T-helper 1 cell (primary cell): ENCODE results near the gene CASP7.

Source experiments
- DNase-seq, 5 donors: peaks; one replicate each; pipeline ENCODE4 v3.0.0-alpha.2; 2012 to 2020

Gene CASP7

DNA sequence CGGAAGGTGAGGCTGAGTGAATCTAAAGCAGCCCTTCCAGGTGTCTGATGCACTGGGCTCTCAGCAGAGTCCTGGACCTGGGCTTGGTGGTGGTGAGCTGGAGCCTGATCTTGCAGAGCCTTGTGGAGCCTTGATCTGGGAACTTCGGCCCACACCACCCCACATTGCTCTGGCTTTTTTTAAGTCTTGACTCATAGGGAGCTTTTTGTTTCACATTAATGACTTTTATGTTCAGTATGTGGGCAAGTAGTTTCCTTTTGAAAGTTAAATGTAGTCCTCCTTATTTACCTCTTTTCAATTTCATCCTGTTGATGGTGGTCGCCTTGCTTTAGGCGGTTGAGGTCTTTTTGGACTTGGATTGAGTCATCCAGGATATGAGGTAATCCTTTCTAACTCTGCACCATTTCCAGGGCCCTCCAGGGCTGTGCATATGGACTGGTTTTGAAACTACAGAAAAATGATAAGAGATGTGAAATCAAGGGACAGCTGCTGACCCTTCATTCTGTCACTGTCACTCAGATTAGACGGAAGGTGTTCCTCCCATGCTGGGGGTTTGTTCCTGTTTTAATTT lies 12.9 kb upstream of the CASP7 start:
- DNase-seq, result peak in 1 of 5 donors; percentile 83

DNA sequence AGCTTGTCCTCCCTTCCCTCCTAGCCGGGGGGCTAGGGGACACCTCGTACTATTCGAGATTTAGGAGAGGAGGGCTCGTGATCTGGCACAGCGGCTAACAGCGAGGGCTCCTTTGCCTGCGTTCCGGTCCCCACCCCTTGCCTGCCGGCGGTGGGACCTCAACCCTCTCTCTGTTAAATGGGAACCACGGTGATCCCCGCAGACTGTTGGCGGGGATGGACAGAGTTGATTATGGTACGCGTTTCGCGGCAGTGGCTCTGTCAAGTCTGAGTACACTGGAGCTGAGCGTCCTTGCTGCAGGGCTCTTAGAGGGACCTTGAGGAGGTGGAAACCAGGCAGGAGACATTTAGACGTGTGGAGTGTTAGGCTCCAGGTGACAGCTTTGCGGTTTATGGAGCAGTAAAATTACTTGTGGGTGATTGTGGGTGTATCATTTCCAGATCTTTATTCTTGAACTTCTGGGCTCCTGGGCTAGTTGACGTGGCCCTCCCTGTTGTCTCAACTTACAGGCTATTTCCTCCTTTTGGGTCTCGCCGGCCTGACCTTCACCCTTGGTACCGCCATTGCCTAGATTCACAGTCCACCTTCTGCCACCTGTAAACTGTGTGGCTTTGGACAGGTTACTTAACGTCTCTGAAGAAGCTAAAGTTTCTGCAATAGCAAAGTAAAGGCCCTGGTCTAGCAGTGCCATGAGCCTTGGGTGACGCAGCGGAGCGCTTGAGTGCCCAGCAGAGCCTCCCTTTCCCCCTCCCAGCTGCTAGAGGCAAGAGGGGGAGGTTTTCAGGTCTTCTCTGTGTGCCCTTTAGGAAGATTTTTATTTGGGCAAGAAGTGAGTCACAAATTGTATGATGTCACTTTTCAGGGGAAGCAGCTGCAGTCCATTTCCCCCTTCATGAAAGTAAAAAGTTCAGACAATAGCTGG lies 739 bp downstream of the CASP7 start:
- DNase-seq, result peak in 2 of 5 donors; percentile 8 to 36

DNA sequence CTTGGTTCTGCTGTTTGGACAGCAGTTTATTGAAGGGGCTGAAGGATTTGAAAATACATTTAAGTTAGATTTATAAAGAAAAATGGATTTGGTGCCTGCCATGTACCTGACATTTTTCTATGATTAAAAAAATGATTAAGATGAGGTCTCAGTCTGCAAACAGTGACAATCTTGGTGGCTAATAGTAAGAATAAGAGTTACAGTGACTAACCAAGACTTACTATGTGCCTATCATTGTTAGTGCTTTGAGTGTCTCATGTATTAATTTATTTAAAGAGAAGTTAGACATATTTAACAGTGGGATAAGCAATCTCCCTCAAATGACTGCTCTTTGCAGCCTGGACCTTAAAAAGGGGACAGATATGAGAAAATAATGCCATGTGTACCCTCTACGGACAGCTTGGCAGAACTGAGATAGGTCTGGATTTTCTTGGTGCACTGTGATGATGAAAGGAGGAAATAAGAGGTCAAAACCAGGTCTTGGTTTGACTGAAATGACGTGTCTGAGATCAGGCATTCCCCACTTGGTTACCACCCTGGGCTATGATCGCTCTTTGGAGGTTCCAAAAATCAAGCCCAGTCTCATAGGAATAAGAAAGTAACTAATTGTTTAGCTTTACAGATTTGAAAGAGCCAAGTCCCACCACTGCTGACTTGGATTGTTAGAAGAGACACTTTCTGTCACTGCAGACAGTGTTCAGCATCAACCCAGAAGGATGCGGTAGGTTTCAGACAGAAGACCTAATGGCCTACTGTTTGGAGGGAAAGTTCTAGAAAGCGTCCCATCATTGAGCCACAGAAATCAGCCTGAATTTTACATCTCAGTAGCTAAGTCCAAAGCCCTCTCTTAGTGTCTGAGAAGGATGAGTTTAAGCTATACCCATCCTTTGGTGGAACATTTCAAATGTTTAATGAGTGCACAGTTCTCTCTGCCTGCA lies 2.1 kb downstream of the CASP7 start:
- peak in 1 of 5 donors; percentile 67 for DNase-seq

DNA sequence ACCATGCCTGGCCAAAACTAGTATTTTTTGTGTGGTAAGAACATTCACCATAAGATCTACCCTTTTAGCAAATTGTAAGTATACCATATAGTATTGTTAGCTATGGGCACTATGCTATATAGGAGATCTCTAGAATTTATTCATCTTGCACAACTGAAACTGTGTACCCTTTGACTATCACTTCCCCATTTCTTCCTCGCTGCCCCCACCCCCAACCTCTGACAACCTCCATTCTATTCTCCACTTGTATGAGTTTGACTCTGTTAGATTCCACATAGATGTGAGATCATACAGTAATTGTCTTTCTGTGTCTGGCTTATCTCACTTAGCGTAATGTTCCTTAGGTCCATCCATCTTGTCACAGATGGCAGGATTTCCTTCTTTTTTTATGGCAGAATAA lies 3.6 kb downstream of the CASP7 start:
- no peak for DNase-seq

DNA sequence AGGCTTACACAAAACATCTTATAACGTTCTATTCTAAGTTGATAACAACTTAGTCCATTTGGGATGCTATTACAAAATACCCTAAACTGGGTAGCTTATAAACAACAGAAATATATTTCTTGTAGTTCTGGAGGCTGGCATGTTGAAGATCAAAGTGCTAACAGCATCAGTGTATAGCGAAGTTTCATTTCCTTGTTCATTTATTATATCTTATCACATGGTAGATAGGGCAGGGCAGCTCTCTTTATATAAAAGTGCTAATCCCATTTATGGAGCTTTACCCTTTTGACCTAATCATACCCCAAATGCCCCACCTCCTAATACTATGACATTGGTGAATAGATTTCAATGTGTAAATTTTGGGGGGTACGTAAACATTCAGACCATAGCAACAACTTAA lies 6.3 kb downstream of the CASP7 start:
- DNase-seq, result no peak

DNA sequence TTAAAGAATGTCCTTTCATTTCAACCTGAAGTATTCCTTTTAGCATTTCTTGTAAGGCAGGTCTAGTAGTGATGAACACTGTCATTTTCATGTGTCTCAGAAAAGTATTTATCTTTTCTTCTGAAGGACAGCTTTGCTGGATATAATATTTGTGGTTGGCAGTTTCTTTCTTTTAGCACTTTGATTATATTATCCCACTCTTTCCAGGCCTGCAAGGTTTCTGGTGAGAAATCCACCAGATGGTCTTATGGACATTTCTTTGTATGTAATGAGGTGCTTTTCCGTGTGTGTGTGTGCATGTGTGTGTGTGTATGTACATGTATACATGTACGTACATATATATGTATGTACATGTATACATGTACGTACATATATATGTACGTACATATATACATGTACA lies 7.3 kb downstream of the CASP7 start:
- DNase-seq, result no peak

DNA sequence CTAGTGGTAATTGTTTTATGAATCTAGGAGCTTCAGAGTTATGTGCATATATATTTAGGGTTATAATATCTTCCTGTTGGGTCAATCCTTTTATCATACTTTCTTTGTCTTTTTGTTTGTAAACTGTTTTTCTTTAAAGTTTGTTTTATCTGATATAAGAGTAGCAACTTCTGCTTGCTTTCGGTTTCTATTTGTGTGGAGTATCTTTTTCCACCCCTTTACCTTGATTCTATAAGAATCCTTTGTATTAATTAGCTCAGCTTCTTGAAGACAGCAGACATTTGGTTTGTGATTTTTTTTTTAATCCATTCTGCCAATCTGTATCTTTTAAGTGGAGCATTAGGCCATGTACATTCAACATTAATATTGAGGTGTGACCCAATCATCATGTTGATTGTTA lies 9.3 kb downstream of the CASP7 start:
- DNase-seq, result no peak

DNA sequence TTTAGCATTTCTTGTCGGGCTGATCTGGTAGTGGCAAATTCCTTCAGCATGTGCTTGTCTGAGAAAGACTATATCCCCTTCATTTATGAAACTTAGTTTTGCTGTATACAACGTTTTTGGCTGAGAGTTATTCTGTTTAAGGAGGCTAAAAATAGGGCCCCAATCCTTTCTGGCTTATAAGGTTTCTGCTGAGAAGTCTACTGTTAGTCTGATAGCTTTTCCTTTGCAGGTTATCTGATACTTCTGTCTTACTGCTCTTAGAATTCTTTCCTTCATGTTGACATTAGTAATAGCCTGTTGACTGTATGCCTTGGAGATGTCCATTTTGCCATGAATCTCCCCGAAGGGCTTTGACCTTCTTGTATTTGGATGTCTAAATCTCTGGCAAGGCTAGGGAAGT lies 9.9 kb downstream of the CASP7 start:
- no peak for DNase-seq

DNA sequence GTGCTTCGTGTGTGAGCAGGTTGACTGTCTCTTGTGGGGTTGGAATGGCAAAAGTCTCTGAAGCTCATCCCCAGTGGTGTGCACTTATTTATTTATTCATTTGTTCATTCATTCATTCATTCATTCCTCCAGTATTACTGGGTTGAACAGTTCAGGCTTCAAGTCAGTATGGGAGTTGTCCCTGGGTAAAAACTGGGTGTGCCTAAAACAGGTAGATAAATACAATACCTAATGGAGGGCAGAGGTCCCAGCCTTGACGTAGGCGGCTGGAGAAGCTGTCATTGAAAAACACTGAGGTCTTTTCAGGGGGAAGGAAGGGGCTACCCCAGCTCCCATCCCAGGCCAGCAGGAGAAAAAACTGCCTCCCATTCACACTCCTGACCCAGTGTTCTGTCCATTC lies 11.0 kb downstream of the CASP7 start:
- no peak for DNase-seq

DNA sequence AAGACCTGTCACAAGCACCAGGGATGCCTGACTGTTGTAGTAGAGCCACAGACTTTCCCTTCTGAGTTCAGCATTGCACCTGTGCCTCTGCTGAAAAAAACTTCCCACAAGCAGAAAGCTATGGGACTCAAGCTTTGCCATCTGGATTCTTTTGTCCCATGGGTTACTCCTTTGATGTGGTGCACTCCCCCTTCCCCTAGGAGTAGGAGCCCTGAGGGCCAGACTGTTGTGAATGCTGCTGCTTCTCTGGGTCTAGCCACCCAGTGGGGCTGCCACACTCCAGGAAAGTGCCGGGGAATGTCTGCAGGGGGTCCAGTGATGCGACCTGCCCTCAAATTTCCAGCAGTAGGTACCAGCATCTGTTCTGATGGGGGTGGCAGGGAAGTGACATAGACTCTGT lies 11.7 kb downstream of the CASP7 start:
- no peak for DNase-seq

DNA sequence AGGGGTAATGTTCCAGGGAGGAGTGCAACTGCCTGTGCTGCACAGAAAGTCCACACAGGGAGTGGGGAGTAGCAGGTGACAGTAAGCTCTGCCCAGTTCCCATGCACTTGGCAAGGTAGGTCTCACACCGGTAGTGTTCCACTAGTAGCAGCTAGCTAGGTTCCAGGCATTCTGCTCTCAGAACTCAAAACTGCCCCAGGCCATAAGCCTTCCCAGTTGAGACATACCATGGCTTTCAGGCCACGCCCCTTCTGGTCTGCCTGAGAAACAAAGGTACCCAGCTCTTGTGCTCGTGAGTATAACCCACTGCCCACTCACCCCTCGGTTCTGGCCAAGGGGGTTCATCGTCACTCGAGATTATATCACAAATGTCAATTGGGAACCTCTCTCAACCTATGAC lies 12.6 kb downstream of the CASP7 start:
- DNase-seq, result no peak

DNA sequence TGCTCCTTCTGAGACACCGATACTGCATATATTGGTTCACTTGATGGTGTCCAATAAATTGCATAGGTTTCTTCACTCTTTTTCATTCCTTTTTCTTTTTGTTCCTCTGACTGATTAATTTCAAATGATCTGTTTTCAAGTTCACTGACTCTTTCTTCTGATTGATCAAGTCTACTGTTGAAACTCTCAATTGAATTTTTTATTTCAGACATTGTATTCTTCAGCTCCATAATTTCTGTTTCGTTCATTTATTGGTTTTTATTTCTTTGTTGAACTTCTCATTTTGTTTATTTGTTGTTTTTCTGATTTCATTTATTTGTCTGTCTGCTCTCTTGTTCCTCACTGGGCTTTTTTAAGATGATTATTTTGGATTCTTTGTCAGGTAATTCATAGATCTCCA lies 13.6 kb downstream of the CASP7 start:
- DNase-seq, result no peak

DNA sequence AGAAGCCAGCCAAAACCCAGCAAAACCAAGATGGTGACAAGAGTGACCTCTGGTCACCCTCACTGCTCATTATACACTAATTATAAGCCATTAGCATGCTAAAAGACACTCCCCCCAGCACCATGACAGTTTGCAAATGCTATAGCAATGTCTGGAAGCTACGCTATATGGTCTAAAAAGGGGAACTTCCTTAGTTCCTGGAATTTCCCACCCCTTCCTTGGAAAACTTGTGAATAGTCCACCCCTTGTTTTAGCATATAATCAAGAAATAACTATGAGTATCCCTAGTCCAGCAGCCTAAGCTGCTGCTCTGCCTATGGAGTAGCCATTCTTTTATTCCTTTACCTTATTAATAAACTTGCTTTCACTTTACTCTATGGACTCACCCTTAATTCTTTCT lies 16.0 kb downstream of the CASP7 start:
- DNase-seq, result no peak

DNA sequence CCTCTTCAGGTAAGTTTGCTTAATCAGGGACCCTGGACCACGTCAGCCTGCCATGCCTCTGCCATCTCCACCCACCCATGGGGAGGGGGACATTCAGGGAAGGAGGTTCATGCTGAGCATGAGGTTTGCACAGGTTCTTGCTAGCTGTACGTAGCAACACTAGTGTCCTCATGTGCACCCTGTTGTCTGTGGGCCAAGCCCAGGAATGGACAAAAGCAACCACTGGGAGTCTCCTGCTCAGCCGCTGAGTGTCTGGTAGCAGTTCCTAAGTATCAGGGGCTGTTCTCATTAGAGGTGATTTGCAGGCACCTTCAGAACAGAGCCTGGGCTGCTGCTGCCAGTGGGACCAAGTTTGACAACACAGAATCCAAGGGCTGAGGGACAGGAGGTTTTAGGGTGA lies 17.9 kb downstream of the CASP7 start:
- no peak for DNase-seq

DNA sequence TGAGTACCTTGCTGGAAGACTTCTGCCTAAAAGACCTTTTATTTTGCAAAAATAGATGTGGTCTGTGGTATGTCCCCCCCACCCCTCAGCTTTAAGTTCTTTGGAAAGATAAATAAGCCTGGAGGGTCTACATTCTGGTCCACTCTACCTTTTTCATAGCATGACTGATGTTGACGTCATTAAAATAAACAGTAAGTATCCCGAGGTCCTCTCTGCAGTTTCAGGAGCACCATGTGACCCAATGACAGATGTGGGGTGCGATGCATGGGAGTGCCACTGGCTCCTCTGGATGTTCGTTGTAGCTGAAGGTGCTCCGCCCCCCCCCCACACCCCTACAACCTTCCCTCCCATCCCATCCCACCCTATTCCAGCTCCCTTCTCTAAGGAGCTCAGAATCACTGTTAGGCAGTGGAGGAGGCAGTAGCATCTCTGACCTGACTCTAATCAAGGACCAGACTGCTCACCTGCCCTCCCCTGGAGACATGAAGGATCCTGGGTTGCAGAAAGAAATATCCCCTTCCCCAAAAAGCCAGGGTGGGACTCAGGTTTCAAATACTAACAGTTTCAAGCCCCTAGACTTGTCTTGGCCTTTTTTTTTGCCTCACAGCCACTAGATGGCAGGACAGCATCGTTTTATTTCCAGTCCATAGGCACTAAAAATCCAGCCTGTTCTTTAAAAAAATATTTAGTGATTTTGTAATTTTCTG lies 25.1 kb downstream of the CASP7 start:
- DNase-seq, result peak in 1 of 5 donors; percentile 8

DNA sequence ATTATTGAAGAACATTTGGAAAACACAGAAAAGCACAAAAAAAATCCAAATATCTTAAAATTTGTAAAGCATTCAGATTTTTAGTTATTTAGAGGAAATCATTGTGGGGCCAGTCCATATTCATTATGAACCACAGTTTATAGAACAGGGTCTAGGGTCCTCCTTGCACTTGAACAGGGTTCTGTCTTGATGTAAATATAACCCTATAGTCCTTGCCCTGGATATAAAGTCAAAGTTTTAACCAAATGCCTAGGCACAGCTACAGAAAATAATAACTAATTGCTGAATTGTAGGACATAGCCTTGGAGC lies 25.6 kb downstream of the CASP7 start:
- no peak for DNase-seq

DNA sequence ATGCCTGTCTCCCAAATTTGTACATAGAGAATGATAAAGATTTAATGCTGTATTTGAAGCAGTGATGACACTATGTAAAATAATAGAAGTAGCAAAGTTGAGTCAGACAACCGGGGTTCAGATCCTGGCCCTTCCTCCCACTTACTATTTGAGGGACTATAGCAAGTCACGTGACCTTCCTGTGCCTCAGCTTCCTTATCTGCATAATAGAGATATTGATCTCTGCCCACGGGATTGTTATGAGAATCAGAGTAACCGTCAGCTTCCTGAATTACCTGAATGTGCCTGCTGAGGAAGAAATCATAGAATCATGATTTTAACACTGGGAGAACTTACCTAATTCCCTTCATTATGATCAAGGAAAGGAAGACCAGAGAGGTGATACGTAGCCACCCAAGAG lies 26.9 kb downstream of the CASP7 start:
- DNase-seq, result no peak

DNA sequence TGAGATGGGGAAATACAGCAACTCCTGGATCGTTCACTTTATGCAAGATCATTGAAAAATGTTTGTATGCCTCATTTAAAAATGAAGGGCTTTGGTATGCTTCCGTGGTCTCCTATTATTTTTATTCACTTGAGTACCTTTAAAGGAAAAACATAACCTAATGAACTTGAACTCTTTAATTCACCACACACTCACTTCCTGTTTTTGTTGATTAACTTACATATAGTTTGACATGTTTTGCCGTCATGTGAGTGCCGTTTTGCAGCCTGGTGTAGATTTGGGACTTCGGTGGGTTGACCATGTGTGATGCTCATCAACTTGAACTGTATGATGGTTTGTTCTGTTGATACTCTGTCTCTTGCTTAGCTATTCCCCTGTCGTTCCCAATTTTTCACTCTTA lies 28.9 kb downstream of the CASP7 start:
- DNase-seq, result no peak

DNA sequence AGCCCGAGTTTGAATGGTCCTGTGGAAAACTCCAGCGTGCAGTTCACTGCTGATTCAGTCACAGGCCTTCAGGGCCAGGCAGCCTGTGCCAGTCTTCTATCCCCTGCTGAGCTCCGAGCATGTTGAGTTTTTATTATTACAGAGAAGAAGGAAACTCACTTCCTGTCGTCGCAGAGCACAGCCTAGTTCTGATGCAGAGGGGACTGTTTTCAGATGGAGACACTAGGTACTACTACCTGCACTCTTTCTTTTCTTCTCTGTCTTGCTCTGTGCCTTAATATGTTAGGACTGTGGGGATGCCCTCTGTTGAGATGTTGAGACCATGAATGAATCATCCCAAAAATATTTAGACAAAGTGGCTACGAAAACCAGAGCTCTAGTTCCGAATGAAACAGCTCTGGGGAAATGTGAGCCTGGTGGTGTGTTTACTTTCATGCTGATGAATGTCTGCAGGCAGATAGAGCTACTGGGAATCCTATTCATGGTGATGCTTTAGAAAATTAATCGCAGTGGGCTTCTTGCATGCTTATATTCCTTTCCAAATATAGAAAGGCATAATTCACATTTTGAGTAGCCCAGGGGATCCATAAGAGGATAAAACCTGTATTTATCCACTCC lies 29.6 kb downstream of the CASP7 start:
- DNase-seq, result no peak

DNA sequence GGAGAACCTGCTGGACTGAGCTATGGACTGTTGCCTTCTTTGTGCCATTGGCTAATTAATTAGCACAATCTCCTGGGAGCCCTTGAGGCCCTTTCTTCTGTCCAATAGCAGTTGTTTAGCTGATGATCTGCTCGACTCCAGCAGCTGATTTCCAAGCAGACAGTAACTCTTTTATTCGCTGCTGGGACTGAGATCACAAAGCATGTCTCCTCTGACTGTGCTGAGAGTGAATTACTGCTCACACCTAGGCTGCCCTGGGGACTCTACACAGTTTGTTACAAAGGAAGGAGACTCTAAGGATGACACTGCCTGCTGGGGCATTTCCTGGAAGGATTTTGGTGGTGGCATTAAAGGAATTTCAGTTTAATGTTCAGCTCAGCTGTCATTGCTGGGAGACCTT lies 31.4 kb downstream of the CASP7 start:
- DNase-seq, result no peak

DNA sequence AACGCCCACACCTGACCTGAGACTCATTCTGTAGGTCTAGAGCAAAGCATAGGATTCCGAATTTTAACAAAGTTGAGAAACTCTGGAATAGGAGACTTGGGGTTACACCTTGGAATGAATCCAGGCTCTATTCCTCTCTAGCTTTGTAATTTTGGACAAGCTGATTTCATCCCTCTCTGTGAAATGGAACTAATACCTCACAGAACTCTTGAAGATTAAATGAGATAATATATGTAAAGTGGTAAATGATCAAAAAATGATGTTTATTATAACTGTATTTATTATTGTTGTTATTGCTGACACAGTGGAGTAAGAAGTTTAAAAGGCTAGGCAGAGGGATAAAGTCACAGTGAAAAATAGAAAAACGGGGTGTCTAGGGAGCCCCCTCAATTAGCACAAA lies 32.3 kb downstream of the CASP7 start:
- no peak for DNase-seq
